Measurements from ENCODE around the gene SOD2.

SOD2 gene

DNA sequence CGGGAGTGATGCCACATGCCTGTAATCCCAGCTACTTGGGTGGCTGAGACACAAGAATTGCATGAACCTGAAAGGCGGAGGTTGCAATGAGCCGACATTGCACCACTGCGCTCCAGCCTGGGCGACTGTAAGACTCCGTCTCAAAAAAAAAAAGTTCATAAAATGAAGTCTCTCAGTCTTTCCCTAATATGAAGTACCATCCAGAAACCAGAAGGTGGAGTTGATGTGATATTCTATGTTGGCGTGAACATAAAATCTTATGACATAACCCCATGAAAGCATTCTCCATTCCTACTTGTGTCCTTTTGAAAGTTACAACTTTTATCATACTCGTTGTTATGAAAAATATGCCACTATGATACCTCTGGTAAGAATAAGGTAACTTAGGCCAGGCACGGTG lies 5.7 kb downstream of the SOD2 start:
- TF ChIP-seq, protein P1, sequence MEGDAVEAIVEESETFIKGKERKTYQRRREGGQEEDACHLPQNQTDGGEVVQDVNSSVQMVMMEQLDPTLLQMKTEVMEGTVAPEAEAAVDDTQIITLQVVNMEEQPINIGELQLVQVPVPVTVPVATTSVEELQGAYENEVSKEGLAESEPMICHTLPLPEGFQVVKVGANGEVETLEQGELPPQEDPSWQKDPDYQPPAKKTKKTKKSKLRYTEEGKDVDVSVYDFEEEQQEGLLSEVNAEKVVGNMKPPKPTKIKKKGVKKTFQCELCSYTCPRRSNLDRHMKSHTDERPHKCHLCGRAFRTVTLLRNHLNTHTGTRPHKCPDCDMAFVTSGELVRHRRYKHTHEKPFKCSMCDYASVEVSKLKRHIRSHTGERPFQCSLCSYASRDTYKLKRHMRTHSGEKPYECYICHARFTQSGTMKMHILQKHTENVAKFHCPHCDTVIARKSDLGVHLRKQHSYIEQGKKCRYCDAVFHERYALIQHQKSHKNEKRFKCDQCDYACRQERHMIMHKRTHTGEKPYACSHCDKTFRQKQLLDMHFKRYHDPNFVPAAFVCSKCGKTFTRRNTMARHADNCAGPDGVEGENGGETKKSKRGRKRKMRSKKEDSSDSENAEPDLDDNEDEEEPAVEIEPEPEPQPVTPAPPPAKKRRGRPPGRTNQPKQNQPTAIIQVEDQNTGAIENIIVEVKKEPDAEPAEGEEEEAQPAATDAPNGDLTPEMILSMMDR (IDR thresholded peaks at IDR 0.05), result no peak
- DNase-seq (ENCODE audit: low spot score), result no peak
- no peak overlapping the region for H3K4me3 ChIP-seq
- H3K27ac ChIP-seq, result no peak overlapping the region

DNA sequence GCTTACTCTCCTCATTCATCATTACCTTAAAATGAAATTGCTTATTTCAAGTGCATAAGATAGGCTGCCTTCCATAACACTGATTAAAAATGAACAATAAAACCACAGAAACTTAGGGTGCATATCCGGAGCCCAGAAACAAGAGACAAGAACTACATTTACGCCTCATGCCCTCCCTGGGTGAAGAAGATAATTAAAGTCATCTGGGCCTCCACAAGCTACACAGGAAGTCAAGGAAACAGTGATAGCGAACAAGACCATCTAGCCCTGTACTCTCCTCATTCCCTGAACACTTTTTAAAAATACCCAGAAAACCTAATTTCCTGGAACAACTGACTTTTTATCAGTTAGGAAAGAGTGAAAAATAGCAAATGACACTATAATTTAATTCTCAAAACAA lies 6.3 kb downstream of the SOD2 start:
- H3K4me3 ChIP-seq, result no peak overlapping the region
- DNase-seq (ENCODE audit: low spot score), result no peak
- TF ChIP-seq, protein P1 (IDR thresholded peaks at IDR 0.05), result no peak
- no peak overlapping the region for H3K27ac ChIP-seq

DNA sequence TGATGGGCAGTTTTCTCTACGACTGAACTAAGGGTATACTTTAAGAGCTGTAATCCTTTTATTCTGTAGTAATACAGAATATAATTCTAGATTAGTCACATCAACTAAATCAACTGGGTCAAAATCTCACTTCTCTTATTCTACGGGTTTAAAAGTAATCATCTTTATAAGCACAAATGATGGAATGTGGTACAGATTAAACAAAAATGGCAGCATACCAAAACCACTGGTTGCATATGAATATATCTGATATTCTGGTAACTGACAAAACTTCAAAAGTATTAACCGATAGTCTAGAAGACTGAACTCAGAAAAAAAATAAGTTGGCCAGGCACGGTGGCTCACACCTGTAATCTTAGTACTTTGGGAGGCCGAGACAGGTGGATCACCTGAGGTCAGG lies 7.0 kb downstream of the SOD2 start:
- no peak for DNase-seq (ENCODE audit: low spot score)
- Histone ChIP-seq H3K4me3 (no peak overlapping the region), H3K27ac (no peak overlapping the region)
- TF ChIP-seq, protein P1 (IDR thresholded peaks at IDR 0.05), result no peak

DNA sequence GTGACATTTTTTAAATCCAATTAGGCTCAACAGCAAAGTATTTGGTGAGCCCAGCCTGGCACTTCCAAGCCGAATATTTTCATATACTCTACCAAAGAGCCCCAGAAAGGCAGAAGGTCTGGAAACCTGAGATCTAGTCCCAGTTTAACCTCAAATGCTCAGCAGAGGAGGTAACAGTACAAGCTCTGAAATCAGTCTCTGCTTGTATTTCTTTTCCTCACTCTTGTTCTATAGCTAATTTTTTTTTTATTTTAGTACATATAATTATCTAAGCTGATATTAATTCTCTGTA lies 9.1 kb downstream of the SOD2 start:
- H3K4me3 ChIP-seq, result no peak overlapping the region
- TF ChIP-seq, protein P1 (IDR thresholded peaks at IDR 0.05), result no peak
- DNase-seq (ENCODE audit: low spot score), result no peak
- H3K27ac ChIP-seq, result no peak overlapping the region

DNA sequence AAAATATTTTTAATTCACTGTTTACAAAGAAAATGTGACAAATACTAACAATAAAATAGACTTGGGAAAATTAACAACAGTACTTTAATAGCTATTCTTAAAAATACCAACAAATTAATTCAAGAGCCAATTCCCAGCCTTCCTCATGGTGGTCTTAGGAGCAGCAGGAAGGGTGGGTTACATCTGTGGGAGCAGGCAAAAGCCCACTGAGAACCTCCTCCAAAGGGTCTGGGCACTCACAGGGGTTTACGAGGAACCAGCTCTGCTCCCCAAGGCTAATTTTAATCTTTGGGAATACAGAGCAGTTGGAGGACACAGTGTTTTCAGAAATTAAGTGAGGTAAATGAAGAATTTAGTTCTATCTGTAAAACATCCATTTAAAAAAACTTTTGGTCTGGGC lies 10.2 kb downstream of the SOD2 start:
- Histone ChIP-seq H3K27ac (no peak overlapping the region), H3K4me3 (no peak overlapping the region)
- TF ChIP-seq, protein P1 (IDR thresholded peaks at IDR 0.05), result no peak
- DNase-seq (ENCODE audit: low spot score), result no peak

DNA sequence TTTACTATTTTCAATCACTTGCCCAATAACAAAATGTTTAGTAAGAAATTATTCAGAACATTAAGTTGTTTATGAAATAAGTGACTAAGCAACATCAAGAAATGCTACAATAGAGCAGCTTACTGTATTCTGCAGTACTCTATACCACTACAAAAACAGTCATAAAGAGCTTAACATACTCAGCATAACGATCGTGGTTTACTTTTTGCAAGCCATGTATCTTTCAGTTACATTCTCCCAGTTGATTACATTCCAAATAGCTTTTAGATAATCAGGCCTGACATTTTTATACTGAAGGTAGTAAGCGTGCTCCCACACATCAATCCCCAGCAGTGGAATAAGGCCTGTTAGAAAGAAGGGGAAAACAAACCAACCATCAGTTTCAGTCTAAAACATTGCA lies 10.7 kb downstream of the SOD2 start:
- DNase-seq (ENCODE audit: low spot score), result no peak
- Histone ChIP-seq H3K27ac (no peak overlapping the region), H3K4me3 (no peak overlapping the region)
- TF ChIP-seq, protein P1 (IDR thresholded peaks at IDR 0.05), result no peak

DNA sequence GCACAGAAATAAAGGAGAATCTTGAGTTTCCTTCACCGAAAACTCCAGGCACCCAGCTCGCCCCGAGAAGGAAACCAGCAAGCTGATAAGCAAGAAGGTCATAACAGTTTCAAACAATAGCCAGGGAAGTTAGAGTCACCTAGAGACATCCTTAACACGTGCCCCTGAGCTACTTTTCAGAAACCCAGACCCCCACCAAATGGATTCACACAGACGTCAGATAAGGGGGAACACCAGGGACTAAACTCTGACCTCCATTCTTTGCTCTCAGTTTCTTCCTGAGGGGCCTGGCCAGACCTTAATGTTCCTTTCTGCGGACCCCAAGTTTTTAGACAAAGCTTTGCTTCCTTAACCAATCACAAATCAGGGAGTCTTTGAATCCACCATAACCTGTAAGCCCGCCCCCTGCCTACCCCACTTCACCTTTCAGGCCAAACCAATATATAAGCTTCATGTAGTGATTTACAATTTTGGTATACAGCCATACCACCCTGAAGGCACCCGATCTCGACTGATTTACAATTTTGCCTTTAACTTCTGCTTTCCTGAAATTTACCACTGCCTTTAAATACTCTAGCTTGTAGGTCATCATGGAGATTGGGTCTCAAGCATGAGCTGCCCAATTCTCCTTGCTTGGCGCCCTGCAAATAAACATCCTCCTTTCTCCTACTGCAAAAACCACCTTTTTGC lies 11.7 kb downstream of the SOD2 start:
- DNase-seq (ENCODE audit: low spot score), result no peak
- TF ChIP-seq, protein P1 (IDR thresholded peaks at IDR 0.05), result no peak
- no peak overlapping the region for H3K27ac ChIP-seq
- H3K4me3 ChIP-seq, result no peak overlapping the region
